Subcutaneous abdominal adipose tissue (tissue), 5 donors: ENCODE measurements around the gene NT5C.

Source experiments
- H3K27ac ChIP-seq: one replicate; pipeline ENCODE4 v1.7.0; 2013; ENCODE audit warnings: low read depth, mild to moderate bottlenecking, inconsistent platforms, low read length, moderate library complexity
- H3K27me3 ChIP-seq, 5 donors: one replicate each; pipeline ENCODE4 v1.7.0; 2013; ENCODE audit warnings: low read length in 5 of 5, inconsistent platforms in 1 of 5; ENCODE audit not compliant: control insufficient read depth in 5 of 5, insufficient read depth in 4 of 5
- H3K36me3 ChIP-seq, 5 donors: one replicate each; pipeline ENCODE4 v1.7.0; 2013; ENCODE audit warnings: low read length in 5 of 5; ENCODE audit not compliant: control insufficient read depth in 5 of 5, insufficient read depth in 5 of 5
- H3K4me1 ChIP-seq, 5 donors: one replicate each; pipeline ENCODE4 v1.7.0; 2013; ENCODE audit warnings: low read length in 5 of 5, mild to moderate bottlenecking in 3 of 5, moderate library complexity in 1 of 5; ENCODE audit not compliant: control insufficient read depth in 5 of 5, insufficient read depth in 5 of 5
- H3K4me3 ChIP-seq, 5 donors: one replicate each; pipeline ENCODE4 v1.7.0; 2013; ENCODE audit warnings: low read length in 5 of 5, low read depth in 1 of 5
- H3K9ac ChIP-seq, 5 donors: one replicate each; pipeline ENCODE4 v1.7.0; 2013; ENCODE audit warnings: low read length in 5 of 5, mild to moderate bottlenecking in 4 of 5, moderate library complexity in 3 of 5
- H3K9me3 ChIP-seq, 5 donors: one replicate each; pipeline ENCODE4 v1.7.0; 2013; ENCODE audit warnings: low read length in 5 of 5; ENCODE audit not compliant: control insufficient read depth in 5 of 5
- donor health status: healthy.
- donor health status: healthy.
- donor health status: healthy.
- donor health status: healthy.
- donor health status: healthy.

The NT5C gene

DNA sequence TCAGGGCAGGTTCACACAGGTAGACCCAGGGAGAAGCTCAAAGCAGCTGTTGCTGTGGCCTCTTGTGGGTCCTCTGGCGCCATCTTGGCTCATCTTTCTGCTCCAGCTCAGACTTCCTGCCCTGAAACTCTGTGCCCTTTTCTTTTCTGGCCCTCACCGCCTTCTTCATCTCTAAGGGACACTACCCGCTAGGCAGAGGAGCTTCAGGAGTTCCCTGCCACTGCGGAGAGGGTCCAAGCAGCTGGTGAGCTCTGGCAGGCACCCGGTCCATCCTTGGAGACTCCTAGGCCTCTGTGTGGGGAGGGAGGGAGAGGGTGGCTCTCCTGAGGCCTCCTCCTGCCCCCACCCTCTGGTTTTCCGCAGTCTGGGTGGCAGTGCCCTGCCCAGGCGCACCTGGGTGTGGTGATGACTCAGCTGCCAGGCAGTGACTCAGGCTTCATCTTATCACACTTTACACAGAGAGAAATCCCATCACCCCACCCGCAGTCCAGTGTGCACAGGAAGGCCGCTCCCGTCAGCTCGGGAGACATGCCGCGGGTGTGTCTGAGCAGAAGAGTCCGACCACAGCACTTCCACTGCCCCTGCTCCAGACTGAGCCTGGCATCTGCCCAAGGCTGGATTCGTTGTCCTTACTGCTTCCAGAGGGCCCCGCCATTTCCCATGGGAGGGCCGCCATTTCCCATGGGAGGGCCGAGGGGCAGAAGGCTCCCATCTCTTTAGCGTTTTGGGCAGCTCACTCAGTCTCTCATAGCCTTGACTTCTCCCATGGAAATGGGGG, 7.3 kb downstream of the NT5C start:
- no peak overlapping the region for H3K4me3 ChIP-seq
- no peaks in the 10 kb centered on the region for H3K9me3 ChIP-seq
- H3K27ac ChIP-seq, result no peak overlapping the region
- peaks cover 0 to 11% (median 0%) of the 10 kb centered on the region in 5 donors for H3K4me1 ChIP-seq
- H3K9ac ChIP-seq, result no peak overlapping the region
- no peaks in the 10 kb centered on the region for H3K27me3 ChIP-seq
- peaks cover 0 to 22% (median 8%) of the 10 kb centered on the region in 5 donors for H3K36me3 ChIP-seq

DNA sequence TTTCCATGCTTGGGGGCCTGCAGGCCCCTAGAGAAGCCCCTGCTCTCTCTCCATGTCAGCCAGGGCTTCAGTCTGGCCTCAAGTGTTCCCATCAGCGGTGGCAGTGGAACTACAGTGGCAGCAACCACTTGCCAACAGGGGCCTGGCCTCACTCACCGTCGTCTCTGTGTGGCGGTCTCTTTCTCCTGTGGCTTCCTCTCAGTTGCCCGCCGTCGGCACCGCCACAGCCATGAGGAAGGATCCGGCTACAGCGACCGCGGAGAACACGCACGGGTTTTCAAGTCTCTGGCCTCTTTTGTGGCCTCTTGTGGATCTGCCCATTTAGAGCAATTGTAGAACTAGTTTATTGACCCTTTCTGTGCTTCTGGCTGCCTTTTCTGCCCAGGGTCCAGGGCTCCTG, 13.2 kb downstream of the NT5C start:
- Histone ChIP-seq H3K4me1 (peaks cover 2 to 33% (median 25%) of the 10 kb centered on the region in 5 donors), H3K9me3 (no peaks in the 10 kb centered on the region), H3K36me3 (peaks cover 0 to 20% (median 9%) of the 10 kb centered on the region in 5 donors), H3K4me3 (no peak overlapping the region), H3K27ac (no peak overlapping the region), H3K27me3 (no peaks in the 10 kb centered on the region), H3K9ac (no peak overlapping the region)

DNA sequence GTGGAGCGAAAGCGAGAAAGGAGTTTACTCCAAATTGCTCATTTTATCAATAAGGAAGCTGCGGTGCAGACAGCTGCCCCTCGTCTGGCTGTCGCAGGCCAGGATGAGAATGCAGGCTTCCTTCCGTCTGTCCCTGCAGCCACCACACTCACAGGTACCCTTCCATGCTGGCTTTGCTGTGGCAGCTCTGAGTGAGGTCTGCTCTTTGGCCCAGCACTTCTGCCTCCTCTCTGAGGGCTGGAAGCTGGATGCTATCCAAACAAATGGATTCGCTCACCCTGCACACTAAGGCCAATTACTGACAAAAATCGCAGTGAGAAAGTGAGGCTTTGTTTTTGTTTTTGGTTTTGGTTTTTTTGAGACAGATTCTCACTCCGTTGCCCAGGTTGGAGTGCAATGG, 14.8 kb downstream of the NT5C start:
- Histone ChIP-seq H3K36me3 (peaks cover 0 to 20% (median 9%) of the 10 kb centered on the region in 5 donors), H3K9me3 (no peaks in the 10 kb centered on the region), H3K4me3 (no peak overlapping the region), H3K9ac (no peak overlapping the region), H3K27me3 (no peaks in the 10 kb centered on the region), H3K27ac (no peak overlapping the region), H3K4me1 (peaks cover 2 to 36% (median 29%) of the 10 kb centered on the region in 5 donors)

DNA sequence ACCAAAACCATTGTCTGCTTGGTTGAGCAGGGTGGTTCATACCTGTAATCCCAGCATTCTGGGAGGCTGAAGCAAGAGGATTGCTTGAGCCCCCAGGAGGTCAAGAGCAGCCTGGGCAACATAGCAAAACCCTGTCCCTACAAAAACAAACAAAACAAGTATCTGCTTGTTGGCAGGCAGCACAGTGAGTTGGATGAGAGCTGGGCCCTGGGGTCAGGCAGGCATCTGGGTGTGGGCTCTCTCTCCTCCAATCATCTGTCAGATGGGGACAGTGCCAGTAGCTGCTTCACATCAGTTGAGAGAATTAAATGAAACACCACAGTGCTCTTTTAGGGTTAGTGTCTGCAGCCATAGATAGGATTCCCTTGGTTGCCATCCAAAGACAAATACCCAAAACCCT, 16.0 kb downstream of the NT5C start:
- no peak overlapping the region for H3K27ac ChIP-seq
- no peaks in the 10 kb centered on the region for H3K27me3 ChIP-seq
- no peaks in the 10 kb centered on the region for H3K9me3 ChIP-seq
- peaks cover 0 to 14% (median 5%) of the 10 kb centered on the region in 5 donors for H3K36me3 ChIP-seq
- H3K4me3 ChIP-seq, result no peak overlapping the region
- peaks cover 2 to 46% (median 36%) of the 10 kb centered on the region in 5 donors for H3K4me1 ChIP-seq
- peak overlapping the region in 1 of 5 donors; percentile 21 for H3K9ac ChIP-seq

DNA sequence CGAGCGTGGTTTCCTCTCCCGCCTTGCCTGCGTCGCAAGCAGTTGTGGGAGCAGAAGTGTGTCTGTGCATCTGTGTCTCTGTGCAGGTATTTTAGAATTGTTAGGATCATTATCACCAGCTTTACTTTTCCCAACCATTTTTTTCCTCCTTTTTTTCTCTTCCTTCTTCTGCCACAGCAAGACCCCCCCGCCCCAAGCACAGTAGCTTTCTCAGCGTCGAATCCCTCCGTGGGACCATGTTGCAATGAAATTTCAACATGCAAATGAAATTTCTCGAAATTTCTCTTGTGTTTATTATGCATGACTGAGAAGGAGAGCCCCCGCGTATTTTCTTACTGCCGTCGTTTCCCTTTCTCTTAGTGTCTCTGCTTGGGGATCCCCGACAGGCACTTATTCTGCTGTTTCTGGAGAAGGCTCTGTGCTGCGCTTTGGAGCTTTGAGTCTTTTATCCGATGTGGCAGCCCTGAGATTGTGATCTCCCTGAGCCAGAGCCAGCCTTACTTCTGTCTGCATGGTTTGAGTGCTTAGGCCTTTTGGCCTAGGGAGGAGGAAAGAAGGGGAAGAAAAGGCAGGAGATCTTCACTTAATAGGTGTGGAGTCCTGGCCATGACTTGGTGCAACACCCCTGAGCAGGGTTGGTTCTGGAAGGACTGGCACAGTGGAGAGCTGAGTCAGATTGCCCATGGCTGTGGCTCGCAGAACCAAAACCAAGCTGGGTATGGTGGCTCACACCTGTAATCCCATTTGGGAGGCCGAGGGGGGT, 16.8 kb downstream of the NT5C start:
- H3K4me3 ChIP-seq, result peak overlapping the region; percentile 75 to 81 (median 79)
- H3K36me3 ChIP-seq, result peaks cover 0 to 11% (median 5%) of the 10 kb centered on the region in 5 donors
- H3K27me3 ChIP-seq, result no peaks in the 10 kb centered on the region
- H3K9ac ChIP-seq, result peak overlapping the region; percentile 69 to 84 (median 77)
- peaks cover 2 to 51% (median 40%) of the 10 kb centered on the region in 5 donors for H3K4me1 ChIP-seq
- no peaks in the 10 kb centered on the region for H3K9me3 ChIP-seq
- H3K27ac ChIP-seq, result peak overlapping the region; percentile 73

DNA sequence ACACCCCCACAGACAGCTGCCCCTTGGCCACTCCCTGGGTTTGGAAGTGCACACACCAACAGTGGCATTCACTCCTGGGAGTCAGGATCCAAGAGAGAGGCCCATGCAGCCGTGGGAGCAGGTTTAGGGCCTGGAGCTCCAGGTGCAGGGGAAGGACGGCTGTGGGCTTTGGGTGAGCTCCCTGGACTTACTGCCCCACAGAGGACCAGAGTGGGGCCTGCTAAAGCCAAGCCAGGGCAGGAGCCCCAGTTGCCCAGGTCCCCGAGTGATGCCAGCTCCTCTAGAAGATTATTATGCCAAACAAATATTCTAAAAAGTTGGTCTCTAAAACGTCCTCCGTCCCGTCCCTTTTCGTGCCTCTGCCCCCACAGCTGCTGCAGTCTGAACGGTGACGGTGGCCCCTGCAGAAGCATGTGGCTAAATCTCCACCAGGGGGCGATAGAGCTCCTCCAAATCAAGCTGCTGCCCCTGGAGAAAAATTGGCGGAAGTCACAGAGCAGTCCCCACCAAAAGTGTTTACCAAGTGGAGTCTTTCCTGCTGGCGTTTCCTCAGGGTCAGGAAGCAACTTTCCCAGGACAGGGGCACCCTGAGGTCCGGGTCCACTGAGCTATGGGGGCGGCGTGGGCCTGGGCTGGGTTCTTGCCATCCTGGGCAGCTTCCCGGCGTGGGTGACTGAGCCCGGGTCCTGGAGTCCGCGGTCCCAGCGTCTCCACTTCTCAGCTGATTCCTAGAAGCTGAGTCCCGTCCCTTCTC, 17.6 kb downstream of the NT5C start:
- Histone ChIP-seq H3K4me3 (peak overlapping the region; percentile 75 to 81 (median 79)), H3K27me3 (no peaks in the 10 kb centered on the region), H3K9me3 (no peaks in the 10 kb centered on the region), H3K36me3 (peaks cover 0 to 9% (median 5%) of the 10 kb centered on the region in 5 donors), H3K4me1 (peaks cover 2 to 58% (median 47%) of the 10 kb centered on the region in 5 donors), H3K27ac (peak overlapping the region; percentile 73), H3K9ac (peak overlapping the region; percentile 69 to 84 (median 77))

DNA sequence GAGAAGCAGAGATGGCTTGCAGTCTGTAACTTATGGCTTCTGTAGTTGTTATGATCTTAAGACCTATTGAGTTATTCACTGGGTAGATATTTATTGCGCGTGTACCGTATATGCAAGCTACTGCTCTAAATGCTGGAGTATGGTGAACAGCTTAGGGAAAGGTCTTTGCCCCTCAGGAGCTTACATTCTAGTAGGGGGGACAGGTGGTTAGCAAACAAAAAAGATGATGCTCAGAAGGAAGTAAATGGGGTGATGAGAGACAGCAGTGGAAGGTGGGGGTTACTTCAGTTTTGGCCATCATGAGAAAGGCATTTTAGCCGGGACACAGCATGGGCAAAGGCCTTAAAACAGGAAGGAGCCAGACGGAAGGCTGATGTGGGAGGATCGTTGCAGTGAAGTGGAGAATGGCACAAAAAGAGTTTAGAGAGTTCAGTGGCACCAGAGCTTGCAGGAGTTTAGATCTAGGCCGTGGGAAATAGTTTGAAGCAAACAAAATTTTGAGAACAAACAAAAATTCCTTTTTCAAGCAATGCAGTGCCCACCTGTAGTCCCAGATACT, 19.7 kb downstream of the NT5C start:
- H3K27me3 ChIP-seq, result no peaks in the 10 kb centered on the region
- peaks cover 0 to 4% (median 0%) of the 10 kb centered on the region in 5 donors for H3K36me3 ChIP-seq
- H3K9me3 ChIP-seq, result no peaks in the 10 kb centered on the region
- peaks cover 2 to 62% (median 48%) of the 10 kb centered on the region in 5 donors for H3K4me1 ChIP-seq
- no peak overlapping the region for H3K4me3 ChIP-seq
- no peak overlapping the region for H3K27ac ChIP-seq
- H3K9ac ChIP-seq, result no peak overlapping the region

DNA sequence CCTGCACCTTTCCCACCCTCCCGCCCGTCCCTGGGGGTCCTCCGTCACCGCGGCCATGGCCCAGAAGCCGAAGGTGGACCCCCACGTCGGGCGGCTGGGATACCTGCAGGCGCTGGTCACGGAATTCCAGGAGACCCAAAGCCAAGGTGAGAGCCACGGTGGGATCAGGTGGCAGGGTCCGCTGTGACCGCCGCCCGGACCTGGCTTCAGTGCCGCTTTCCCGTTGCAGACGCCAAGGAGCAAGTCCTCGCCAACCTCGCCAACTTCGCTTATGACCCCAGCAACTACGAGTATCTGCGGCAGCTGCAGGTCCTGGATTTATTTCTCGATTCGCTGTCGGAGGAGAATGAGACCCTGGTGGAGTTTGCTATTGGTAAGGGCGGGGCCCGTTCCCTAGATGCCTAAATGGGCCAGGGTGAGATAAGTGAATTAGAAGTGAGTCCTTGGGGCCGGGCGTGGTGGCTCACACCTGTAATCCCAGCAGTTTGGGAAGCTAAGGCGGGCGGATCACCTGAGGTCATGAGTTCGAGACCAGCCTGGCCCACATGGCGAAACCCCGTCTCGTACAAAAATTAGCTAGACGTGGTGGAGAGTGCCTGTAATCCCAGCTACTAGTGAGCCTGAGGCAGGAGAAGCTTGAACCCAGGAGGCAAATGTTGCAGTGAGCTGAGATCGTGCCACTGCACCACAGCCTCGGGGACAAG, 21.2 kb downstream of the NT5C start:
- Histone ChIP-seq H3K36me3 (peaks cover 0 to 3% (median under 1%) of the 10 kb centered on the region in 5 donors), H3K9ac (peak overlapping the region; percentile 48 to 86 (median 71)), H3K4me1 (peaks cover 0 to 48% (median 37%) of the 10 kb centered on the region in 5 donors), H3K9me3 (no peaks in the 10 kb centered on the region), H3K27me3 (no peaks in the 10 kb centered on the region), H3K4me3 (peak overlapping the region; percentile 82 to 87 (median 83)), H3K27ac (no peak overlapping the region)
